ENCODE data around the gene POLR1A. TPM values are rescaled to one million over a fixed set of nuclear protein-coding genes. Genes with fewer than 3 reads are reported as not detected.

The POLR1A gene
- total RNA-seq, 1 experiment from 2014 or later, result 62.6 TPM

DNA sequence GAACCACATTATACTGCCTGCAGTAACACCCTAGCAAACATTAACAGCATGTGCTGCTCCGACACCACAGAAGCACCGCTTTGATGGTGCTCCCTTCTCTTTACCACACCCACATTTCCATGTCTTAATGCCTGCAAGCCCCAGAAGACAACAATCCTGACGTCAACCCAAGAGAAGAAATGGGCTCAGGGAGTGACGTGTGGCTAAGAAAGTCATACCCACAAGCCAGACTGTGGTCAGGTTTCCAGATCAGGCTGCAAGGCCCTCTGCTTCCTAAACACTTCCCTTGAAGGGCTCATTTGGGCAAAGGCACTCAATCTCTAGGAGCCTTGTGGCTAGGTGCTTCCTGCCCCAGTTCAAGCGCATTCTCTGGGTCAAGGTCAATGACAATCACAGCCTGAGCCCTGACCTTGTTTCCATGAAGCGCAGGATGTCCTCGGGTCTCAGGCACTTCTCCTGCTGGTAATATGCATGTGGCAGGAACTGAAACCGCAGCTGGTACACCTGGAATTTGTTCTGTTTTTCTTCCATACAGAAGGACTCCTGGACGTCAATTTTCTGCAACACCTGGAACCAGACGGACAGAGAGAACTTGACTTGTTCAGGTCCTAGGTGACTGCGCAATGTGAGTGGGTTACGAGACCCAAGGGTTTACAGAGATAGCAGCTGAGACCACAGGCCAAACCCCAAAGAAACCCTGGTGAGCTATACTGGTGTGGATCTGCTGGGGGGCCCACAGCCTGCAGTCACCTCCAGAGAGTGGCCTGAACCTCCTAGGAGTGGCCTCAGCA lies 67.2 kb downstream of the POLR1A start:
- in situ Hi-C loops (cut with HindIII; ENCODE audit: low pct_unique_long_range_greater_than_20kb, low sequenced_read_pairs), result no loop called here
- TF ChIP-seq, protein P1, sequence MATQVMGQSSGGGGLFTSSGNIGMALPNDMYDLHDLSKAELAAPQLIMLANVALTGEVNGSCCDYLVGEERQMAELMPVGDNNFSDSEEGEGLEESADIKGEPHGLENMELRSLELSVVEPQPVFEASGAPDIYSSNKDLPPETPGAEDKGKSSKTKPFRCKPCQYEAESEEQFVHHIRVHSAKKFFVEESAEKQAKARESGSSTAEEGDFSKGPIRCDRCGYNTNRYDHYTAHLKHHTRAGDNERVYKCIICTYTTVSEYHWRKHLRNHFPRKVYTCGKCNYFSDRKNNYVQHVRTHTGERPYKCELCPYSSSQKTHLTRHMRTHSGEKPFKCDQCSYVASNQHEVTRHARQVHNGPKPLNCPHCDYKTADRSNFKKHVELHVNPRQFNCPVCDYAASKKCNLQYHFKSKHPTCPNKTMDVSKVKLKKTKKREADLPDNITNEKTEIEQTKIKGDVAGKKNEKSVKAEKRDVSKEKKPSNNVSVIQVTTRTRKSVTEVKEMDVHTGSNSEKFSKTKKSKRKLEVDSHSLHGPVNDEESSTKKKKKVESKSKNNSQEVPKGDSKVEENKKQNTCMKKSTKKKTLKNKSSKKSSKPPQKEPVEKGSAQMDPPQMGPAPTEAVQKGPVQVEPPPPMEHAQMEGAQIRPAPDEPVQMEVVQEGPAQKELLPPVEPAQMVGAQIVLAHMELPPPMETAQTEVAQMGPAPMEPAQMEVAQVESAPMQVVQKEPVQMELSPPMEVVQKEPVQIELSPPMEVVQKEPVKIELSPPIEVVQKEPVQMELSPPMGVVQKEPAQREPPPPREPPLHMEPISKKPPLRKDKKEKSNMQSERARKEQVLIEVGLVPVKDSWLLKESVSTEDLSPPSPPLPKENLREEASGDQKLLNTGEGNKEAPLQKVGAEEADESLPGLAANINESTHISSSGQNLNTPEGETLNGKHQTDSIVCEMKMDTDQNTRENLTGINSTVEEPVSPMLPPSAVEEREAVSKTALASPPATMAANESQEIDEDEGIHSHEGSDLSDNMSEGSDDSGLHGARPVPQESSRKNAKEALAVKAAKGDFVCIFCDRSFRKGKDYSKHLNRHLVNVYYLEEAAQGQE (IDR thresholded peaks at IDR 0.05; ENCODE audit: insufficient read depth in 1 of 2, low read depth in 2 of 2, low read length in 1 of 2), result no peak
- TF ChIP-seq TCF7L2 (IDR thresholded peaks at IDR 0.05; ENCODE audit: low read depth, low read length) (no peak), POLR2AphosphoS5 (IDR thresholded peaks at IDR 0.05; ENCODE audit: low read depth, low read length) (no peak), SIN3A (IDR thresholded peaks at IDR 0.05; ENCODE audit: borderline replicate concordance, insufficient read depth, low read depth, low read length) (no peak)
- TF ChIP-seq, protein P2, sequence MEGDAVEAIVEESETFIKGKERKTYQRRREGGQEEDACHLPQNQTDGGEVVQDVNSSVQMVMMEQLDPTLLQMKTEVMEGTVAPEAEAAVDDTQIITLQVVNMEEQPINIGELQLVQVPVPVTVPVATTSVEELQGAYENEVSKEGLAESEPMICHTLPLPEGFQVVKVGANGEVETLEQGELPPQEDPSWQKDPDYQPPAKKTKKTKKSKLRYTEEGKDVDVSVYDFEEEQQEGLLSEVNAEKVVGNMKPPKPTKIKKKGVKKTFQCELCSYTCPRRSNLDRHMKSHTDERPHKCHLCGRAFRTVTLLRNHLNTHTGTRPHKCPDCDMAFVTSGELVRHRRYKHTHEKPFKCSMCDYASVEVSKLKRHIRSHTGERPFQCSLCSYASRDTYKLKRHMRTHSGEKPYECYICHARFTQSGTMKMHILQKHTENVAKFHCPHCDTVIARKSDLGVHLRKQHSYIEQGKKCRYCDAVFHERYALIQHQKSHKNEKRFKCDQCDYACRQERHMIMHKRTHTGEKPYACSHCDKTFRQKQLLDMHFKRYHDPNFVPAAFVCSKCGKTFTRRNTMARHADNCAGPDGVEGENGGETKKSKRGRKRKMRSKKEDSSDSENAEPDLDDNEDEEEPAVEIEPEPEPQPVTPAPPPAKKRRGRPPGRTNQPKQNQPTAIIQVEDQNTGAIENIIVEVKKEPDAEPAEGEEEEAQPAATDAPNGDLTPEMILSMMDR (IDR thresholded peaks at IDR 0.05), result no peak
- BruUV-seq (replicated peaks), result no TSS peak
- ATAC-seq (no peak), DNase-seq (ENCODE audit: low read depth, low spot score) (no peak)
- ChIA-PET POLR2A (no interaction called here), CTCF (no interaction called here)
- no peaks in the 10 kb centered on the region for H3K9me3 ChIP-seq (ENCODE audit: control insufficient read depth, insufficient read depth, low read depth, low read length)
- no peaks in the 10 kb centered on the region; the same call in 1 of the 2 replicates for H3K4me1 ChIP-seq (ENCODE audit: control insufficient read depth, insufficient read depth, low read length)
- no peak overlapping the region for H3K4me3 ChIP-seq (ENCODE audit: low read depth in 2 of 2, low read length in 2 of 2)
- intact Hi-C loops (cut with micrococcal nuclease; ENCODE audit: unreplicated experiment), result no loop called here
- no peak overlapping the region for H3K27ac ChIP-seq (ENCODE audit: low read length)
- H3K27me3 ChIP-seq (ENCODE audit: control insufficient read depth, insufficient read depth, low read length), result no peaks in the 10 kb centered on the region
- peaks cover 10% of the 10 kb centered on the region for H3K36me3 ChIP-seq (ENCODE audit: control insufficient read depth, insufficient read depth, low read length)

DNA sequence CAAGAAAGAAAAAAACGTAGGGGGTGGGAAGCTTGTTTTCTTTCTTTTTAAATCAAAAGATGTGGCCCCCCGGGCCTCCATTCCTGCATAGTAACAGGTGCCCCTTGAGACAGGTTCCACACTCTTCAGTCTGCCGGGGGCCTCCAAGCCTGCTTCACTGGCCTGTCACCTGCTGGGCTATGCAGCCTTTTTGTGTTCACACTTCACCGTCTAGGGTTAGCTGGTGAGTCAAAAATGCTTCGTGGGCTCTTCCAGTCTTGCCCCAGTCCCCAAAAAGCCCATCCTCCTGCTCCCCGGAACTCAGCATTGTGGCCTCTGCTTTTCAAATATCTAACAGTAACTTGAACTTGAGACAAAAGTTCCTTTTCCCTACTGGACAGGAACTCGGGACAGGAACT lies 67.9 kb downstream of the POLR1A start:
- DNase-seq (ENCODE audit: low read depth, low spot score) (no peak), ATAC-seq (no peak)
- ChIA-PET POLR2A (no interaction called here), CTCF (no interaction called here)
- BruUV-seq (replicated peaks), result no TSS peak
- no peaks in the 10 kb centered on the region for H3K9me3 ChIP-seq (ENCODE audit: control insufficient read depth, insufficient read depth, low read depth, low read length)
- H3K27me3 ChIP-seq (ENCODE audit: control insufficient read depth, insufficient read depth, low read length), result no peaks in the 10 kb centered on the region
- no peaks in the 10 kb centered on the region; the same call in 1 of the 2 replicates for H3K4me1 ChIP-seq (ENCODE audit: control insufficient read depth, insufficient read depth, low read length)
- TF ChIP-seq, protein P1 (IDR thresholded peaks at IDR 0.05; ENCODE audit: insufficient read depth in 1 of 2, low read depth in 2 of 2, low read length in 1 of 2), result no peak
- no peak for TF ChIP-seq SIN3A (IDR thresholded peaks at IDR 0.05; ENCODE audit: borderline replicate concordance, insufficient read depth, low read depth, low read length)
- no peak for TF ChIP-seq POLR2AphosphoS5 (IDR thresholded peaks at IDR 0.05; ENCODE audit: low read depth, low read length)
- no peak overlapping the region for H3K4me3 ChIP-seq (ENCODE audit: low read depth in 2 of 2, low read length in 2 of 2)
- in situ Hi-C loops (cut with HindIII; ENCODE audit: low pct_unique_long_range_greater_than_20kb, low sequenced_read_pairs) (no loop called here), intact Hi-C loops (cut with micrococcal nuclease; ENCODE audit: unreplicated experiment) (no loop called here)
- H3K36me3 ChIP-seq (ENCODE audit: control insufficient read depth, insufficient read depth, low read length), result peaks cover 14% of the 10 kb centered on the region
- no peak overlapping the region for H3K27ac ChIP-seq (ENCODE audit: low read length)

All from Panc1 (cell line).